Measurements from ENCODE around the gene CHRDL1.

DNA sequence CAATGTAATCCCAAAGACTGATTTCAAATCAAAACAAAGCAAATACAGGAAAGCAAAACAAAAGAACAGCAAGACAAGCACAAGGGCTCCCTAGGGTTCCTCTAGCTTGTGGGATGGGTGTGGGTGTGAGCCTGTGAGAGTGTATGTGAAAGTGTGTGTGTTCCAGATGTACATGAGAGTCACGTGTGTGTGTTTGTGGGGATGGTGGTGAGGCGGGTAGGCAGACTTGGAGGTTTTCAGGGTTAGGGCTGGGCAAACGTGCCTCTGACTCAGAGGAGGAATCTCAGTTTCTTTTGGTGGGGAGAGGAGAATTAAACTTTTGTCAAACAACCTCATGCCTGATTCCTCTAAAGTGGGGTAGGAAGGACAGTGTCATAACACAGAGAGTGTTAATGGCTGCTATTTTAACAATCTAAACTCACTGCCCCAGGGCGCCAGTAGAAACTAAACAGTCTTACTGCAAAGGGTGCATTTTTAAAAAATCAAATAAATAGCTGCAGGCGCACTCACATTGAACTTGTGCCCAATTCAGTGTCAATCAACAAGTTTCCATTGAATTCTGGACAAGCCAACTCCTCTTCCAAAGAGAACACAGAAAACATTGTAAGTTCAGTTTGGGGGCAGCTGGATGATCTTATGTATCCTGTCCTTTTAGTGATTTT, 51.8 kb downstream of the CHRDL1 start:
- TF ChIP-seq POLR2A (IDR thresholded peaks at IDR 0.05): no peak
- TF ChIP-seq, protein P1, sequence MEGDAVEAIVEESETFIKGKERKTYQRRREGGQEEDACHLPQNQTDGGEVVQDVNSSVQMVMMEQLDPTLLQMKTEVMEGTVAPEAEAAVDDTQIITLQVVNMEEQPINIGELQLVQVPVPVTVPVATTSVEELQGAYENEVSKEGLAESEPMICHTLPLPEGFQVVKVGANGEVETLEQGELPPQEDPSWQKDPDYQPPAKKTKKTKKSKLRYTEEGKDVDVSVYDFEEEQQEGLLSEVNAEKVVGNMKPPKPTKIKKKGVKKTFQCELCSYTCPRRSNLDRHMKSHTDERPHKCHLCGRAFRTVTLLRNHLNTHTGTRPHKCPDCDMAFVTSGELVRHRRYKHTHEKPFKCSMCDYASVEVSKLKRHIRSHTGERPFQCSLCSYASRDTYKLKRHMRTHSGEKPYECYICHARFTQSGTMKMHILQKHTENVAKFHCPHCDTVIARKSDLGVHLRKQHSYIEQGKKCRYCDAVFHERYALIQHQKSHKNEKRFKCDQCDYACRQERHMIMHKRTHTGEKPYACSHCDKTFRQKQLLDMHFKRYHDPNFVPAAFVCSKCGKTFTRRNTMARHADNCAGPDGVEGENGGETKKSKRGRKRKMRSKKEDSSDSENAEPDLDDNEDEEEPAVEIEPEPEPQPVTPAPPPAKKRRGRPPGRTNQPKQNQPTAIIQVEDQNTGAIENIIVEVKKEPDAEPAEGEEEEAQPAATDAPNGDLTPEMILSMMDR (IDR thresholded peaks at IDR 0.05): no peak

All from heart left ventricle (tissue), 13 donors.